Measurements from ENCODE around the gene UPK2.

UPK2 gene

GRCh38 chr11:118956094-118956846 is at the start of gene UPK2:
Gene UPK2 (plus strand): TSS chr11:118956298. CDS start chr11:118956351, 53 bp downstream.
- TF ChIP-seq CTCF (IDR thresholded peaks at IDR 0.05) = peak; percentile 90
- Histone ChIP-seq H3K27ac (no peak within 1 kb of the TSS), H3K4me3 (no peak within 1 kb of the TSS)
- peak; percentile 87 for DNase-seq (ENCODE audit: low spot score)

- Histone ChIP-seq H3K4me3 (peak overlapping the region; percentile 21), H3K27ac (peak overlapping the region; percentile 96 to 100)
- DNase-seq (ENCODE audit: low spot score) = no peak
- TF ChIP-seq CTCF (IDR thresholded peaks at IDR 0.05) = peak; percentile 93
Observed at GRCh38 chr11:118907051-118908042, 48.8 kb upstream of the UPK2 start.

GRCh38 chr11:118908264-118908663 is 47.8 kb upstream of the UPK2 start:
- no peak for TF ChIP-seq CTCF (IDR thresholded peaks at IDR 0.05)
- DNase-seq (ENCODE audit: low spot score) = no peak
- Histone ChIP-seq H3K4me3 (peak overlapping the region; percentile 82), H3K27ac (peak overlapping the region; percentile 96 to 100)

GRCh38 chr11:118908901-118909618 is 47.0 kb upstream of the UPK2 start:
- H3K4me3 ChIP-seq = peak overlapping the region; percentile 82
- TF ChIP-seq CTCF (IDR thresholded peaks at IDR 0.05) = no peak
- DNase-seq (ENCODE audit: low spot score) = peak; percentile 92
- peak overlapping the region; percentile 96 to 100 for H3K27ac ChIP-seq

GRCh38 chr11:118909619-118910308 is 46.3 kb upstream of the UPK2 start:
- DNase-seq (ENCODE audit: low spot score) = no peak
- H3K27ac ChIP-seq = peak overlapping the region; percentile 96 to 100
- no peak for TF ChIP-seq CTCF (IDR thresholded peaks at IDR 0.05)
- H3K4me3 ChIP-seq = peak overlapping the region; percentile 82
